ENCODE data around the gene PSMF1.

DNA sequence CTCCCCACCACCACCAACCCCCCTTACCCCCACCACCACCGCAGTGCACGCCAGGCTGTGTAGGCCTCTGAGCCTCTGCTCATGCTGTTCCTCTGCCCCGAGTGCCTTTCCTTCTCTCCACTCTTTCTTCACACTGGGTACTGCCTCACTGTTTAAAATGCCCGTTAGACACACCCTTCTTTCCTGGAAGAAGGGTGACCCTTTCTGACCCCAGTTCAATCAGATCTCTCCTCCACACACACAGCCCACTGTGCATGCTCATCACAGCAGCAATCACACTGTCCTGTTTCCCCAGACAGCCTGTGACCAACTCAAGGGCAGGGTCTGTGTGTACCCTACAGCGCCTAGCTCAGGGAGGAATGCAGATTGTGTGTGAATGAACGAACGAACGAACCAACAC, 56.4 kb downstream of the PSMF1 start:
- TF ChIP-seq TARDBP (IDR thresholded peaks at IDR 0.05) (no peak), FOXK2 (IDR thresholded peaks at IDR 0.05) (no peak), ELF4 (IDR thresholded peaks at IDR 0.05) (no peak), ARNT (IDR thresholded peaks at IDR 0.05) (no peak), ZNF384 (IDR thresholded peaks at IDR 0.05) (no peak)
